HL-60 (cell line): ENCODE measurements around the gene C20orf173.
"Not testable (repeated sequence)": the region's sequence is repeated elsewhere in the genome, so short reads cannot be mapped to it uniquely, and the experiment has no call there.

ENCODE experiments used
- DNase-seq, 2 experiments: peaks; one replicate each; pipeline ENCODE4 v3.0.0-alpha.2; 2010 to 2020; ENCODE audit warnings: low read depth in 1 of 2, low spot score in 1 of 2
- H3K27ac ChIP-seq: fragments of 250-450 bp; sonication (Bioruptor Pico); replicated peaks from 2 replicates; pipeline ENCODE4 v1.5.1; 2020; ENCODE audit warnings: mild to moderate bottlenecking, moderate library complexity
- H3K27me3 ChIP-seq: fragments of 250-450 bp; sonication (Bioruptor Pico); 2 replicates; pipeline ENCODE4 v1.5.1; 2021; ENCODE audit warnings: mild to moderate bottlenecking, moderate library complexity; ENCODE audit not compliant: insufficient read depth, poor library complexity, severe bottlenecking
- H3K4me3 ChIP-seq: replicated peaks from 2 replicates; pipeline ENCODE4 v1.5.1; 2011; ENCODE audit warnings: mild to moderate bottlenecking, control low read depth, low read length; ENCODE audit not compliant: insufficient read depth
- CTCF ChIP-seq: IDR thresholded peaks from one replicate; pipeline ENCODE4 v1.5.1; 2011; ENCODE audit warnings: low read length, control low read depth, inconsistent platforms; ENCODE audit not compliant: insufficient read depth
- GABPA ChIP-seq: IDR thresholded peaks from 2 replicates; pipeline ENCODE4 v1.6.1; 2012; ENCODE audit warnings: low read depth
- POLR2AphosphoS5 ChIP-seq: IDR thresholded peaks from 2 replicates; pipeline ENCODE4 v1.6.1; 2012; ENCODE audit warnings: low read depth
- REST ChIP-seq: IDR thresholded peaks from 2 replicates; pipeline ENCODE4 v1.6.1; 2012; ENCODE audit warnings: low read depth; ENCODE audit not compliant: insufficient replicate concordance
- SPI1 ChIP-seq: IDR thresholded peaks from 2 replicates; pipeline ENCODE4 v1.6.1; 2012; ENCODE audit warnings: low read depth, mild to moderate bottlenecking, borderline replicate concordance

C20orf173 gene

GRCh38 chr20:35551503-35551902 lies 22.1 kb upstream of the C20orf173 start:
- TF ChIP-seq GABPA = no peak
- no peak for TF ChIP-seq REST
- TF ChIP-seq POLR2AphosphoS5 = no peak
- TF ChIP-seq SPI1 = no peak
- no peaks in the 10 kb centered on the region for H3K27me3 ChIP-seq
- H3K27ac ChIP-seq = no peak overlapping the region
- H3K4me3 ChIP-seq = no peak overlapping the region
- DNase-seq = no peak

GRCh38 chr20:35547329-35547728 lies 17.9 kb upstream of the C20orf173 start:
- H3K27me3 ChIP-seq = no peaks in the 10 kb centered on the region
- no peak overlapping the region for H3K4me3 ChIP-seq
- H3K27ac ChIP-seq = no peak overlapping the region
- TF ChIP-seq GABPA = no peak
- no peak for TF ChIP-seq REST
- TF ChIP-seq POLR2AphosphoS5 = no peak
- TF ChIP-seq CTCF = no peak
- TF ChIP-seq SPI1 = no peak
- no peak for DNase-seq

GRCh38 chr20:35546127-35546526 lies 16.7 kb upstream of the C20orf173 start:
- H3K27me3 ChIP-seq = no peaks in the 10 kb centered on the region
- no peak for DNase-seq
- no peak overlapping the region for H3K4me3 ChIP-seq
- TF ChIP-seq GABPA = no peak
- TF ChIP-seq SPI1 = no peak
- TF ChIP-seq REST = no peak
- TF ChIP-seq CTCF = no peak
- TF ChIP-seq POLR2AphosphoS5 = no peak
- no peak overlapping the region for H3K27ac ChIP-seq

GRCh38 chr20:35544941-35545340 lies 15.5 kb upstream of the C20orf173 start:
- not testable (repeated sequence) for H3K27ac ChIP-seq, DNase-seq, H3K4me3 ChIP-seq, H3K27me3 ChIP-seq
